ENCODE results near the gene IBSP.

DNA sequence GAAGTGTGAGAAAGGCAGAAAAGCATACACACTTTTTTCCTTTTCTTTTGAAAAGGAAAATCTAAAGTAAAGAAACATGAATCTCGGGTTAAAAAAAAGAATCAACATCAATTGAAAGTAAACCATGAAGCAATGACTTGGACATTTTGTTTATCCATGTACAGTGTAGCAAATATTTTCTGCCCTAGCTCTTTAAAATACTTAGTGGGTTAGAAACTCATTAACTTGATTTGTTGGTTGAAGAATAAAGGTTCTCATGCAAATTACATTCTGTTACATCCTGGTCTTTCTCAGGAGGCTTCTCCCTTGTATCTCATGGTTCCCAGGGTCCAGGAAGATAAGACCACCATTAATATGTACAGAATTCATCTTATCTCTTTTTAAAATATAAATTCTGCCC is 24.4 kb downstream of the IBSP start:
- TF ChIP-seq, protein P1, sequence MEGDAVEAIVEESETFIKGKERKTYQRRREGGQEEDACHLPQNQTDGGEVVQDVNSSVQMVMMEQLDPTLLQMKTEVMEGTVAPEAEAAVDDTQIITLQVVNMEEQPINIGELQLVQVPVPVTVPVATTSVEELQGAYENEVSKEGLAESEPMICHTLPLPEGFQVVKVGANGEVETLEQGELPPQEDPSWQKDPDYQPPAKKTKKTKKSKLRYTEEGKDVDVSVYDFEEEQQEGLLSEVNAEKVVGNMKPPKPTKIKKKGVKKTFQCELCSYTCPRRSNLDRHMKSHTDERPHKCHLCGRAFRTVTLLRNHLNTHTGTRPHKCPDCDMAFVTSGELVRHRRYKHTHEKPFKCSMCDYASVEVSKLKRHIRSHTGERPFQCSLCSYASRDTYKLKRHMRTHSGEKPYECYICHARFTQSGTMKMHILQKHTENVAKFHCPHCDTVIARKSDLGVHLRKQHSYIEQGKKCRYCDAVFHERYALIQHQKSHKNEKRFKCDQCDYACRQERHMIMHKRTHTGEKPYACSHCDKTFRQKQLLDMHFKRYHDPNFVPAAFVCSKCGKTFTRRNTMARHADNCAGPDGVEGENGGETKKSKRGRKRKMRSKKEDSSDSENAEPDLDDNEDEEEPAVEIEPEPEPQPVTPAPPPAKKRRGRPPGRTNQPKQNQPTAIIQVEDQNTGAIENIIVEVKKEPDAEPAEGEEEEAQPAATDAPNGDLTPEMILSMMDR (IDR thresholded peaks at IDR 0.05) = no peak
- no peak for TF ChIP-seq POLR2A (IDR thresholded peaks at IDR 0.05)
